ENCODE data around the gene GATA3. TPM values are rescaled to one million over a fixed set of nuclear protein-coding genes. Genes with fewer than 3 reads are reported as not detected.

GATA3 gene
- total RNA-seq, 4 donors from 2014 or later = 0.60 TPM; not detected in 3

DNA sequence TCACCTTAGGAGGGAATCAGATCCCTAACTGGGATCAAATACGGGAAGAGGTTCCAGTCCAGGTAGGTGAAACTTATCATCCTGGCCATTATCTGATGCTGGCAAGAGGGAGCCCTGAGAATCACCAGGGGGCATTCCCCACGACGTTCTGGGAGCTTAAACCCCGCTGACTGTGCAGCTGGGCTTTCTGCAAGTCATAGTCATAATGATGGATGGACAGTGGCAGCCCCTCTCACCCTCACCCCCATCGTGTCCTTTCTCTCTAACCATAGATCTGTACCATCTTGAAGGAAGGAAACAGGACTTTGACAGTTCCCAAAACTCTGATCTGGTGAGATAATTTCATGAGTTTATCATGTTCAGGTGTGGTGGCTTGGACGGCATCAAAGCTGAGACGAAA is 50.2 kb downstream of the GATA3 start:
- Histone ChIP-seq H3K27me3 (peaks cover 0 to 9% of the 10 kb centered on the region in 2 donors), H3K9me3 (peaks cover 0 to 4% (median 0%) of the 10 kb centered on the region in 4 donors), H3K27ac (no peak overlapping the region), H3K4me3 (no peak overlapping the region), H3K4me1 (no peaks in the 10 kb centered on the region), H3K36me3 (no peaks in the 10 kb centered on the region)
- TF ChIP-seq POLR2A (IDR thresholded peaks at IDR 0.05) = no peak
- TF ChIP-seq CTCF (IDR thresholded peaks at IDR 0.05) = no peak
- no peak for TF ChIP-seq EP300 (IDR thresholded peaks at IDR 0.05)
- DNase-seq (ENCODE audit: low spot score in 2 of 2) = no peak
- WGBS, 2 donors = 68 to 77% methylated on average over 7 of the region's 7 CpGs

- H3K9me3 ChIP-seq = peaks cover 0 to 4% (median 0%) of the 10 kb centered on the region in 4 donors
- 88 to 95% methylated on average over 2 of the region's 2 CpGs for WGBS, 2 donors
- H3K27me3 ChIP-seq = peaks cover 0 to 9% of the 10 kb centered on the region in 2 donors
- DNase-seq (ENCODE audit: low spot score in 2 of 2) = no peak
- no peak overlapping the region for H3K27ac ChIP-seq
- no peak for TF ChIP-seq POLR2A (IDR thresholded peaks at IDR 0.05)
- TF ChIP-seq EP300 (IDR thresholded peaks at IDR 0.05) = no peak
- no peak for TF ChIP-seq CTCF (IDR thresholded peaks at IDR 0.05)
- no peaks in the 10 kb centered on the region for H3K36me3 ChIP-seq
- H3K4me3 ChIP-seq = no peak overlapping the region
- H3K4me1 ChIP-seq = no peaks in the 10 kb centered on the region
Observed at GRCh38 chr10:8105932-8106331, 51.4 kb downstream of the GATA3 start.

DNA sequence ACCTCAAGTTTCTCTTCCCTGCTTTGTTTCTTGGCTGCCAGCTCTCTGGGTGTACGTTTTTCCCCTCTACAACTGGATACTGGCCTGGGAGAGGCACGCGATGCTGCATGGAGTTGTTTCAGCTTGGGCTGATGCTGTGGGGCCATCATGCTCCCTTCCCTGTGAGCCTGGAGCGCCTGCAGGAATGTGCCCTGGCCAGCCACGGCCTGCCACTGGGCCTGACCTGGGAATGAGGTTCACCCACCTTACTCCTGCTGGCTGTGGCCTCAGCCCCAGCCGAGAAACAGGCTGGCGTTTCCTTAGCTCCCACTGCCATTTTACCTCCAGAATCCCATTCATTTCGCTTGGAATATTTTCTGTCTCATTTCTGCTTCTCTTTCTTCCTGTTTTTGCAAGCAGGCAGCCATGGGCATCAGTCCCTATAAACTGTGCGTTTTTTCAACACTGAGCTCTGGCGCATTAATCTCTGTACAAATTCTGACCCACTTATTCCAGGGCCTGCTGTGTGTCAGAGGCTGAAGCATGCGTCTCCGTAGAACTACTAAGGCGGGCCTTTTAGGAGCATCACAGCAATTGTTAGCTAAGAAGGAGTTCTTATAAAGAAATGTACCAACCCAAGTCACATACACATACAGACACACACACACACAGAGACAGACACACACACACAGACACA is 57.9 kb downstream of the GATA3 start:
- no peaks in the 10 kb centered on the region for H3K9me3 ChIP-seq
- H3K4me3 ChIP-seq = no peak overlapping the region
- no peaks in the 10 kb centered on the region for H3K4me1 ChIP-seq
- WGBS, 2 donors = 83 to 88% methylated on average over 13 of the region's 13 CpGs
- H3K27me3 ChIP-seq = no peaks in the 10 kb centered on the region
- H3K27ac ChIP-seq = no peak overlapping the region
- no peak for DNase-seq (ENCODE audit: low spot score in 2 of 2)
- no peaks in the 10 kb centered on the region for H3K36me3 ChIP-seq
- TF ChIP-seq POLR2A (IDR thresholded peaks at IDR 0.05) = no peak

DNA sequence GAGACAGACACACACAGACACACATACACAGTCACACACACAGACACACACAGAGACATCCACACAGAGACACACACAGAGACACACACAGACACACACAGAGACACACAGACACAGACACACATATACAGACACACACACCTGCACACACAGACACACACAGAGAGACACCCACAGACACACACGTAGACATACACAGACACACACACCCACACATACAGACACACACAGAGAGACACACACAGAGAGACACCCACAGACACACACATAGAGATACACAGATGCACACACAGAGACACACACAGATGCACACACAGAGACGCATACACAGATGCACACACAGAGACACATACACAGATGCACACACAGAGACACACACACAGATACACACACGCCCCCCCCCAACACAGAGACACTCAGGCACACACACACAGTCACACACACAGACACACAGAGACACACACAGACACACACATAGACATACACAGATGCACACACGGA is 58.5 kb downstream of the GATA3 start:
- no peaks in the 10 kb centered on the region for H3K36me3 ChIP-seq
- DNase-seq (ENCODE audit: low spot score in 2 of 2) = no peak
- no peaks in the 10 kb centered on the region for H3K9me3 ChIP-seq
- H3K27me3 ChIP-seq = no peaks in the 10 kb centered on the region
- H3K4me1 ChIP-seq = no peaks in the 10 kb centered on the region
- TF ChIP-seq EP300 (IDR thresholded peaks at IDR 0.05) (no peak), POLR2A (IDR thresholded peaks at IDR 0.05) (no peak), CTCF (IDR thresholded peaks at IDR 0.05) (no peak)
- no peak overlapping the region for H3K4me3 ChIP-seq
- 63 to 81% methylated on average over 4 of the region's 4 CpGs for WGBS, 2 donors
- no peak overlapping the region for H3K27ac ChIP-seq

DNA sequence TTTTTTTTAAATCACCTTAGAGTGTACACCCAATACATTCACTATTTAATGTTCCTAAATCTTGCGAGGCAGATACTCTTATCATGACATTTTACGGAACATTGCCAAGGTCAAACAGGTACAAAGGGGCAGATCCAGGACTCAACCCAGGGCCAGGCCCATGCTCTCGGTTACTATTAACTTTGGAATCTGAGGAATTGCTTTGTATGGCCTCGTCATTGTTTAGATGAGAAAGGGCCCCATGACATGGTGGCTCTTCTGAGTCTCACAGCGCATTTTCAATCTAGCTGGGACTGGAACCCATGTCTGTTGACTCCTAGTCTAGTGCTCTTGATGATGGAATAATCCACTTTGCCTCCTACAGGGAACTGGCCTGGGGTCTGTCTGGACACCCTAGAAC is 59.1 kb downstream of the GATA3 start:
- H3K4me3 ChIP-seq = no peak overlapping the region
- no peak for TF ChIP-seq CTCF (IDR thresholded peaks at IDR 0.05)
- TF ChIP-seq EP300 (IDR thresholded peaks at IDR 0.05) = no peak
- no peak for TF ChIP-seq POLR2A (IDR thresholded peaks at IDR 0.05)
- H3K27me3 ChIP-seq = no peaks in the 10 kb centered on the region
- H3K9me3 ChIP-seq = no peaks in the 10 kb centered on the region
- H3K27ac ChIP-seq = no peak overlapping the region
- DNase-seq (ENCODE audit: low spot score in 2 of 2) = no peak
- no peaks in the 10 kb centered on the region for H3K4me1 ChIP-seq
- 76 to 84% methylated on average over 5 of the region's 5 CpGs for WGBS, 2 donors
- H3K36me3 ChIP-seq = no peaks in the 10 kb centered on the region
